OCI-LY3 (cell line): ENCODE measurements around the gene WDR46.

ENCODE experiments used
- CTCF ChIP-seq: fragments of 200-600, 300-600 bp; sonication (generic); IDR thresholded peaks from 2 replicates; pipeline ENCODE4 v1.5.1; 2014; ENCODE audit warnings: antibody characterized with exemption, low read length, low read depth
- EZH2phosphoT487 ChIP-seq: fragments of 200-600 bp; shearing (Covaris generic); IDR thresholded peaks from 2 replicates; pipeline ENCODE4 v1.6.1; 2018; ENCODE audit warnings: antibody characterized with exemption, mixed run types, low read depth

GRCh38 chr6:33330736-33331135 lies 41.7 kb upstream of the WDR46 start:
- TF ChIP-seq CTCF: no peak
- no peak for TF ChIP-seq EZH2phosphoT487
